SK-N-MC (cell line): Measurements from ENCODE around the gene HOXD9.

Experiments used
- EZH2 ChIP-seq: fragments of 200-600 bp; sonication (generic); IDR thresholded peaks from one replicate; pipeline ENCODE4 v1.6.1; 2017; ENCODE audit warnings: antibody characterized with exemption
- POLR2AphosphoS5 ChIP-seq: IDR thresholded peaks from 2 replicates; pipeline ENCODE4 v1.6.1; 2012; ENCODE audit warnings: mild to moderate bottlenecking, low read depth, low read length, borderline replicate concordance

- no peak for TF ChIP-seq POLR2AphosphoS5
- TF ChIP-seq EZH2, result no peak
Observed at GRCh38 chr2:176130957-176131847, 8.7 kb downstream of the HOXD9 start.
